Pons (tissue), 1 donor: ENCODE data around the gene APC2.
A peak's percentile ranks its signal among the peaks of the same experiment; 100 is the strongest.
"Not testable (repeated sequence)": the region's sequence is repeated elsewhere in the genome, so short reads cannot be mapped to it uniquely, and the experiment has no call there.

Source experiments
- DNase-seq: peaks from one replicate; pipeline ENCODE4 v3.0.0-alpha.2; 2016; ENCODE audit warnings: low spot score

APC2 gene

GRCh38 chr19:1512671-1513498, 63.0 kb downstream of the APC2 start, which contains the start of gene ADAMTSL5:
ADAMTSL5 (minus strand) TSS chr19:1513019; CDS start chr19:1510943, 2,076 bp downstream.
- no peak for DNase-seq

DNA sequence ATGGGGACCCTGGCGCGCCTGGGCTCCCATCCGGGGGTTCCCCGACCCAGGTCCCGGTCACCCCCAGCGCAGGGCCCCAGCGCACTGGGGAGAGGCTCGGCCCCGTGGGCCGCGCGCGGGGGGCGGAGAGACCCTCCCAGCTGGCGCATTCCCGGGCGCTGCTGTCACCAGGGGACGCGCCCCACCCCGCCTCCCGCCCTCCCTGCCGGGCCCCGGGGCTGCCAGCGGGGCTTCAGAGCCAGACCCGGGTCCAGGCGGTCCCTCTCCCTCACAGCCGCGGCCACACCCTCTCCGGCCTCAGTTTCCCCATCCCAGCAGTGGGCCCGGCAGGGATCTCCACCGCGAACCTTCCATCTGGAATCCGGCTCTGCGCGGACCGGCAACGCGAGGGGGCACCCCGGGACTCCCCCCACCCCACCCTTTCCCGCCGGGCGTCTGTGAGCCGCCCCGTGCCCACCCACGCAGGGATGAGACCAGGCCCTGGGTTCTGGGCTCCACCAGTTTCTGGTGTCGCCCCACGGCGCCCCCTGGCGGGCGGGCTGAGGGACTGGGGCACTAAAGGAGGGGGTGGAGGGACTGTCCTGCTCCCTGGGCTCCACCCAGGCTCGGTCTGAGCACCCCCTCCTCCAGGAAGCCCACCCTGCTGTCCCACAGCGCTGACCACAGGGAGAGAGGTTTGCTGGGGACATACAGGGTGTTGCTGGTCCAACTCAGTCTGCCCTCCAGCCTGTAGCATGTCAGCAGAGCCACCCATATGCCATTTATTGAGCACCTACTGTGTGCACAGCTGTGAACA, 63.8 kb downstream of the APC2 start:
- no peak for DNase-seq

GRCh38 chr19:1514295-1514661, 64.4 kb downstream of the APC2 start:
- DNase-seq = no peak

DNA sequence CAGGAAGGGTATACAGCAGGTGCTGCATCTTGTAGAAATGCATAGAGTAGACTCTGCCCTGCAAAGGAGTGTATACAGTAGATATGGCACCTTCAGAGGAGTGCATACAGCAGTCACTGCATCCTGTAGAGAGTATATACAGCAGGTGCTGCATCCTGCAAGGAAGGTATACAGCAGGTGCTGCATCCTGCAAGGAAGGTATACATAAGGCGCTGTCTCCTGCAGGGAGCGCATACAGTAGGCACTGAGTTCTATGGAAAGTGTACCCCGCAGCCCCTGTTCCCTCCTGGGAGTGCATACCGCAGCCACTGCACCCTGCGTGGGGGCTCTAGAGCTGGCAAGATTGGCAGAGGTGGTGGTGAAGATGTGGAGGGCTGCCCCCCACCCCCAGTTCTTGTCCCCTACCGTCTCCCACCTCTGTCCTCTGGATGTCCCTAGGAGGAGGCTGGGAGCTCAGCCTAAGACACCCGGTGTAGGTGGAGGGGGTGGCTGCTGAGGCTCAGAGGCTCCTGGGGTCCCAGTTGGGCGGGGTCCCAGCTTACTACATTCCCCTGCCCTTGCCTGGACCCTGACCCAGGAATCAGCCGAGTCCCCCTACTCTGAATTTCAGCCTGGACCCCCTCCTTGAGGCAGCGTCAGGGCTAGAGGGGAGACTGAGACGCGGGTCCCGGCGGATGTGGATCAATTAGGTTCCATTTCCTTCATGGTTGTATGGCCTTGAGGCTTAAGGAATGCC, 65.2 kb downstream of the APC2 start:
- DNase-seq = no peak

DNA sequence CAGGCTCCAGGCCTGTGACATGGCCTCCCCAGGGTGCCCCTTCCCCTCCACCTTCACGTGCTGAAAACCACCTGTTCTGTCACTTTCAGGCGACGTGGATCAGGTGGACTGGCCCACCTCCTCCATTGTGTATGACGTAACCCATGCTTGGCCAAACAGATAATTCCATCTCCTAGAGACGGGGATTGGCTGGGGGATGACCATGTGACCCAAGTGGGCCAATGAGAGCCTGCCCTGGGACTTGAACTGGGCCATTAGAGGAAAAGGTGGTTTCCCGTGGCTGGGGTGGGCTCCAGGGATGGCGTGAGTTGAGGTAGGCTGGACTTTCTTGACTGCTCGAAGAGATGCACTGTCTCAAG, 66.5 kb downstream of the APC2 start:
- DNase-seq = no peak

- no peak for DNase-seq
Observed at GRCh38 chr19:1518471-1518870, 68.5 kb downstream of the APC2 start.

DNA sequence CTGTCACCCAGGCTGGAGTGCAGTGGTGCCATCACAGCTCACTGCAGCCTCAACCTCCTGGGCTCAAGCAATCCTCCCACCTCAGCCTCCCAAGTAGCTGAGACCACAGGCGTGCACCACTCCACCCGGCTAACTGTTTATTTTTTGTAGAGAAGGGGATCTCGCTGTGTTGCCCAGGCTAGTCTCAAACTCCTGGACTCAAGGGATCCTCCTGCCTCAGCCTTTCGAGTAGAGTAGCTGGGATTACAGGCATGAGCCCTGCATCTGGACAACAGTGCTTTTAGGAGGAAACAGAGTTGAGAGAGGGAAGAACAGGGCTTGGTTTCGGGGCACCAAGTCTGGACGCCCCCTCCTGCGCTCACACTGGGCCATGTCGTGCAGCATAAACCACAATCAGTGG, 69.9 kb downstream of the APC2 start:
- not testable (repeated sequence) for DNase-seq

DNA sequence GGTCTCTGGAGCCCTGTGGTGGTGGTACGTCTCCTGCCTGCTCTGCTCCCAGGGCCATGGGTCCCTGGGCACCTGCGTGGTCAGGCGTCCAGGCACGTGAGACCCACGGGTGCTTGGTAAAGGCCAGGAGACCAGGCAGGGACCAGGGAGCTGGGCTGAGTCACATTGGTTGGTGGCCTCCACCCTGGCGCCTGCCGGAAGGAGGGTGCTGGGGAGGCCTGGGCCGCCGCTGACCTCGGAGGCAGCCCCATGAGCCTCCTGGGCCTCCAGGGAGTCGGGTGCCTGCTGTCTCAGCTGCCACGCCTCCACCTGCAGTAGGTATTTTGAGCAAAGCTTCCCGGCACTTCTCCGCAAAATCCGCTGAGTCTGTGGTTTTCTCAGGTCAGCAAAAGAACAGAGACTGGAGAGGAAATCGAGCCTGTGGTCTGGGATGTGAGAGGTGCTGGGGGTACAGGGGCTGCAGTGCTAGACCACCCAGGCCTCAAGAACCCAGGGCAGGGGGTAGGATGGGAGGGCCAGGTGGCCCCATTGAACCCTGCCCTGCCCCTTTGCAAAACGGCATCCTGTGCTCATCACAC, 70.4 kb downstream of the APC2 start:
- no peak for DNase-seq

GRCh38 chr19:1521636-1522035, 71.7 kb downstream of the APC2 start:
- peak; percentile 36 for DNase-seq

- DNase-seq = no peak
Observed at GRCh38 chr19:1522061-1522460, 72.1 kb downstream of the APC2 start.

- no peak for DNase-seq
Observed at GRCh38 chr19:1522838-1523237, 72.9 kb downstream of the APC2 start.
